ENCODE measurements around the gene ITPKC.

Gene ITPKC

DNA sequence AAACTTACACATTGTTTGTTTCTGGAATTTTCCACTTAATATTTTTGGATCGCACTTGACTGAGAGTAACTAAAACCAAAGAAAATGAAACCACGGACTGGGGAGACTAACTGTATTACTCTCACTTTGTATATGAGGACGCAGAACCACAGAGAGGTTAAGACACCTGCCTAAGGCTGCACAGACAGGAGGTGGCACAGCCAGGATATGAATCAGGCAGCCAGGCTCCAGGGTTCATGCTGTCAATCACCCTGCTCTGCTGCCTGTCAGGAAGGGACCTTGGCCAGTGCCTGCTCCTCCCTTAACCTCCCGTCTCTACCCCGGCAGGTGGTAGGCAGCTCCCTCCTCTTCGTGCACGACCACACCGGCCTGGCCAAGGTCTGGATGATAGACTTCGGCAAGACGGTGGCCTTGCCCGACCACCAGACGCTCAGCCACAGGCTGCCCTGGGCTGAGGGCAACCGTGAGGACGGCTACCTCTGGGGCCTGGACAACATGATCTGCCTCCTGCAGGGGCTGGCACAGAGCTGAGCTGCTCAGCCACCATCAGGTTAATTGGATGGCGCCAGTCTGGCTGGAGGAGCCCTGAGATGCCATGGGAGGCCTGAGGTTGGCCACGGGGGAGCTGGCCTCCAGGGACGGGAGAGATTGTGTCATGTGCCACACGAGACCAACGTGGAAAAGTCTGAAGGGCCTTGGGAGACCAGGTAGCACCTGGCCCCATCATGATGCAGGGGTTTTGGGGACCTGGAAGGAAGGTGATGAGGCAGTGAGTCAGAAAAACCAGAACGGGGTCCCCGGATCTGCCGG, 22.3 kb downstream of the ITPKC start:
- H3K4me3 ChIP-seq, result no peak overlapping the region
- peaks cover 62% of the 10 kb centered on the region for H3K36me3 ChIP-seq

DNA sequence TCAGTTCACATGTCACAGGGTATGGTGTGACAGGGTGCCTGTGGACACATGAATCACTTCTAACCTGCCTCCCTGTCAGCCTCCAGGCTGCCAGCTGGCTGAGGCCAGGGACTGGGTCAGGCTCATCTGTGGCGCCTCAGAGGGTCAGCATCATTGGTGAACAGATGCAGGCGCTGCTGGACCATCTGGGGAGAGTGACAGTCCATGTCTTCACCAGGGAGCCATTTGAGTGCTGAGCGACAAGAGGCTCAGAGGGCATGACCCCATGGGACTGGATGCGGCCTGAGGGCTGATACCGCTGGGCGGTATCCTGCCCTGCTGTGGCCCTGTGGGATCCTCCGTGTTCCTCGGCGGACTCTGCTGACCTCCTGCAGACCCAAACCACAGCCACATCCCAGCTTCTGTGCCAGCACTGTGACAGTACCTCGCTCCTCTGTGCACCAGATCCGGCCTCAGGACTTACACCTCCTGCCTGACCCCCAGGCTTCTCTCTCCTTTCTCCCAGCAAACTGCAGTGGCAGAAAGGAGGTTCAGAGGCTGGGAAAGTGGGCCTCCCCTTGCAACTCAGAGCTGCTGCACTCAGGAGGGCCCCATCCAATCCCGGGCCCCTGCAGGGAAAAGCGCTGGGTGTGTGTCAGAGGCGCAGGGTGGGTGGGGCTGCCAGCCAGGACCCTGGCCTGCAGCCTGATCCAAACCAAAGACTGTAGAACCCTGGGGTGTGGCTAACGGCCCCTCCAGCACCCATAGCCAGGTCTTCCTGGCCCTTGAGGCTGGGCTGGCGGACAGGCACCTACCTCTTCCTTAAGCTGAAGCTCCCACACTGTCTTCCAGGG, 23.2 kb downstream of the ITPKC start:
- H3K4me3 ChIP-seq, result no peak overlapping the region
- no peak for TF ChIP-seq Cebpa-rat (IDR thresholded peaks at IDR 0.05)
- peak overlapping the region; percentile 36 for H3K4me2 ChIP-seq
- 0 out of 2 replicates have a peak overlapping the region, but pooled peaks have one; percentile 26 for H3K27ac ChIP-seq
- peaks cover 17% of the 10 kb centered on the region for H3K4me1 ChIP-seq
- peak overlapping the region; percentile 45; the same call in 1 of the 2 replicates for H3K9ac ChIP-seq
- H3K27me3 ChIP-seq, result no peaks in the 10 kb centered on the region
- no peaks in the 10 kb centered on the region for H4K20me1 ChIP-seq
- no peaks in the 10 kb centered on the region for H3K9me3 ChIP-seq
- peaks cover 55% of the 10 kb centered on the region for H3K36me3 ChIP-seq

More for the DNA sequence above, 22.3 kb downstream of the ITPKC start:
- Histone ChIP-seq H3K9me3 (no peaks in the 10 kb centered on the region), H3K4me1 (peaks cover 17% of the 10 kb centered on the region), H3K27ac (0 out of 2 replicates have a peak overlapping the region, but pooled peaks have one; percentile 26), H4K20me1 (no peaks in the 10 kb centered on the region), H3K27me3 (no peaks in the 10 kb centered on the region), H3K9ac (0 out of 2 replicates have a peak overlapping the region, but pooled peaks have one; percentile 45), H3K4me2 (peak overlapping the region; percentile 36)
- no peak for TF ChIP-seq Cebpa-rat (IDR thresholded peaks at IDR 0.05)

DNA sequence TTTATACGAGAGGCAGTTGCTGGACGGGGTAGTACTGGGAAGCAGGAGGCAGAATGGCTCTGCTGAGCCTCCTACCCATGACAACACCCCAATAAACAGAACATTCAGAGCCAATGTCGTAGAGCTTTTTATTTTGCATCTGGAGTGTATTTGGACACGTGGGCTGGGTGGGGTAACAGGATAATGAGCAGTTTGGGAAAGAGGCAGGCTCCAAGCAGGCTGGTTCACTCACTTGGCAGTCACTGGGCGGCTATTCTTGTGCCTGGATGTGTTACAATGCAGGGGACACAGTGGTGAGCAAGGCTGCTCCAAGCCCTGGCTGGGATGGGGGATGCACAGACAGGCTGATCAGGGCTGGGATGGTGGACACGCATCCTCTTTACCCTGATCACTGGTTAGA, 23.8 kb downstream of the ITPKC start:
- no peak overlapping the region for H3K4me2 ChIP-seq
- no peaks in the 10 kb centered on the region for H4K20me1 ChIP-seq
- peaks cover 48% of the 10 kb centered on the region for H3K36me3 ChIP-seq
- H3K27ac ChIP-seq, result no peak overlapping the region
- no peak for TF ChIP-seq Cebpa-rat (IDR thresholded peaks at IDR 0.05)
- H3K4me3 ChIP-seq, result no peak overlapping the region
- H3K4me1 ChIP-seq, result peaks cover 17% of the 10 kb centered on the region
- no peak overlapping the region for H3K9ac ChIP-seq
- H3K9me3 ChIP-seq, result no peaks in the 10 kb centered on the region
- H3K27me3 ChIP-seq, result no peaks in the 10 kb centered on the region

DNA sequence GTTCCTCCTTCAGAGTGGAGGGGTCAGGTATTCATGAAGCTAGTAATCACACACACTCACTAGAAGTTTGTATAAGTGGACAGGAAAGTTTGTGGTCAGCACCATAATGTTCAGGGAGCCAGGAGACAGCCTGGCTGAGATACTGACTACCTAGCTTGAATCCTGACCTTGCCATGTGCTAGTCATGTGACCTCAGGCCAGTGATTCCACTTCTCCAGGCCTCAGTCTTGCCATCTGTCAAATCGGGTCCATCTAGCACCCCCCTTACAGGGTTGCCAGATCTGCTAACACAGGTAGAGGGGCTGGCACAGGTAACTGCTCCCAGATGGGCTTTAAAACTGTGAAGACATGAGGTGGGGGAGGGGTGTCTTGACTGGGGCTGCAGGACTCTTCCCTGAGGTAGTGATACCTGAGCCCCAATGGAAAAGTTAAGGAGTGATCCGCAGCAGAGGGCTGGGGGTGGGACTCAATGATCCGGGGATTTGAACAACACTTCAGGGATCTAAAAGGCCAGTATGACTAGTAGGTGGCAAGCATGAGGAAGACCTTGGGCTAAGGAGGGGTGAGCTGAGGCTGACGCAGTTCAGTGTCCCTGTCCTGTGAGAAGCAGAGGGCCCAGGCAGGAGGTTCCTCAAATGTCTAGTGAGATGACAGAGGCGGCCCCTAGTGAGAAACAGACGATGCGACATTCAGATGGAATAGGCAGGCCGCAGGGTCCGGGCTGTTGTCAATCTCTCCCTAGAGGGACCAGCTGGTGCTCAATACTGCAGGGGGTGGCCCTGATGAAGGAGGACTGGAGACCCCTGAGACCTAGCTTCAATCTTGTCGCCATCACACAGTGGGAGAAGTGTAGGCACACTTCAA, 24.8 kb downstream of the ITPKC start:
- Histone ChIP-seq H3K4me3 (no peak overlapping the region), H3K9me3 (no peaks in the 10 kb centered on the region), H3K4me2 (no peak overlapping the region), H3K27ac (no peak overlapping the region), H3K4me1 (peaks cover 17% of the 10 kb centered on the region), H3K36me3 (peaks cover 38% of the 10 kb centered on the region), H4K20me1 (no peaks in the 10 kb centered on the region), H3K27me3 (no peaks in the 10 kb centered on the region), H3K9ac (no peak overlapping the region)
- no peak for TF ChIP-seq Cebpa-rat (IDR thresholded peaks at IDR 0.05)

DNA sequence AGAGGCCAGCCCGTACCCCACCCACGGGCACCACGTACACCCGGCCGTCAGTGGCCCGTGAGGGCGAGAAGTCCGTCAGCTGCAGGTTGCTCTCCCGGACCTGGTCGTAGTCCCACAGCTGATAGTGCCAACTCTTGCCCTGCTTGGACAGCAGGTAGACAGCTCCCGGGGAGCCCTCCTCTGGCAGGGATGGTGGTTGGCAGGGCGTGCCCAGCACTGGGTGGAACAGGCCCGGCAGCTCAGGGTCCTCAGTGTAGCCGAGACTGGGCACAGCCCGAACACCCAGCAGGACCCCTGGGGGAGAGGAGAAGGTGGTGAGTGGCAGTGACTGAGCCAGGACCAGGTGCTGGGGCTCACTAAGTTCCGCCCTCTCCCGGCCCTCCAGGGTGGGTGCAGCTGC, 25.6 kb downstream of the ITPKC start:
- H3K27me3 ChIP-seq, result no peaks in the 10 kb centered on the region
- no peak overlapping the region for H3K4me3 ChIP-seq
- no peaks in the 10 kb centered on the region for H3K9me3 ChIP-seq
- H3K4me2 ChIP-seq, result no peak overlapping the region
- H3K4me1 ChIP-seq, result peaks cover 17% of the 10 kb centered on the region
- H3K36me3 ChIP-seq, result peaks cover 31% of the 10 kb centered on the region
- no peak for TF ChIP-seq Cebpa-rat (IDR thresholded peaks at IDR 0.05)
- H3K9ac ChIP-seq, result no peak overlapping the region
- H3K27ac ChIP-seq, result no peak overlapping the region
- H4K20me1 ChIP-seq, result no peaks in the 10 kb centered on the region

DNA sequence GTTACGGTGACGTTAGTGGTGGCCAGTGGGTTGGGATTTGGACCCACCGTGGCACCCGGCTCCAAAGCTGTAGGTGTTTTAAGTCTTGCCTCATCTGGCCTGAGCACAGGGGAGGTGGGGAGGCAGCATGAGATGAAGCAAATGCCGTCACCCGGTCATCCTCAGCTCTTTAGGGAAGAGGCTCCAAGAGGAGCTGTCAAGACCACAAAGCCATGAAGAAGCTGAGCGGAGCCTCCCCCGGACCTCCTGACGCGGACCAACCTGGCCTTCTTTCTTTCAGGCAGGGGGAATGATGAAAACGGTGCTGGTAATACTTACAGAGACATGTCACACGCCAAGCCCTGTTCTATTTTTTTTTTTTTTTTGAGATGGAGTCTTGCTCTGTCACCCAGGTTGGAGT, 26.0 kb downstream of the ITPKC start:
- Histone ChIP-seq H3K27me3 (no peaks in the 10 kb centered on the region), H3K4me2 (no peak overlapping the region), H3K4me3 (no peak overlapping the region), H4K20me1 (no peaks in the 10 kb centered on the region), H3K36me3 (peaks cover 27% of the 10 kb centered on the region; the same call in 1 of the 2 replicates), H3K4me1 (peaks cover 18% of the 10 kb centered on the region), H3K9me3 (no peaks in the 10 kb centered on the region), H3K27ac (no peak overlapping the region), H3K9ac (no peak overlapping the region)
- TF ChIP-seq Cebpa-rat (IDR thresholded peaks at IDR 0.05), result no peak

DNA sequence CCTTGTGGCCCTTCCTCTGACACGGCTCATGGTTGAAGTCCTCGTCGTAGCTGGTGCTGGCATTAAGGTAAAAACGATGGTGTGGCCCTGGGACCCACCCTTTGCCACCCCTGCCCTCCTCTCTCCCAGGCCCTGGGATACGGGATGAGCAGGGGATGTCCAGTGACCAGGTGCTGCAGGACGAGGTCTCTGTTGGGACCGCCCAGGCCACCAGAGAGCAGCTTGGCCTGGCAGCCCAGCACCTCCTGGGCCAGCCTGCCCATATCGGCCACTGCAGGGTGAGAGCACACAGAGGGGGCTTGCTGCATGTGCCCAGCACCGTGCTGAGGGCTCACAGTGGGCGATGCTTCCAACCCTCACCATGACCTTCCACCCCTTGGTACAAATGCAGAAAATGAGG, 27.0 kb downstream of the ITPKC start:
- H3K9ac ChIP-seq, result no peak overlapping the region

DNA sequence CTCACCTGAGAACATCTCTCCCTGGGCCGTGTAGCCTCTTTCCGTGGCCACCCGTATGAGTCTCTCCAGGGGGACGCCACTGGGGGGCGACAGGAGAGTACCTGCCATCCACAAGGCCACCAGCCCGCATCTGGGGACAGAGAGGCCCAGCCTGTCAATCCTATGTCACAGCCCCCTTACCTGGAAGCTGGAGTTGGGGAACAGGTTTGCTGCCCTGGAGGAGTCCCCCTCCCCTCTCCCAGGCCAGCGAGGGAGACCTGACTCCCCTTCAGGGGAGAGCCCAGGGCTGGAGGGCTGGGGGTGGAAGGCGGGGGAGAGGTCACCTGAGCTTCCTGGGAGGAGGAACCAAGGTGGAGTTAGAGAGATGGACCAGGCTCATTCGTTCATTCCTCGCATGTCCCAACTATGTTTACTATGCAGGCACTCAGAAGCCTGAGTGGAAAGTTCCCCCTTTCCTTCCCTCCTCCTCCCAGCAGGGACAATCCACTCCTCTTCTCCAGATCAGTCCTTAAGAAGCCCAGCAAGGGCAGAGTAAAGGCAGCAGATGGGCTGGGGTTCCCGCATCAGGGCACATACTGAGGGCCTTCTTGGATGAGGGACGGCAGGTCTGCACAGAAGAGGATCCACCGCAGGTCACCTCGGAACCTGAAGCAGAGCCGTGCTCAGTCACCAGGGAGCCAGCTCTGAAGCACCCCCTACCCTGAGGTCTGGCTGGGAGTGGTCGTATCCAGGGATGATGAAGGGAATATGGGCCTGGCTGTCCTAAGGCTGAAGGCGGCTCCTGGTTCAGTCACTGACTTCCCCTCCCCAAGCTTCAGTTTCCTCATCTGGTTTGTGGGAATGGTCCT, 27.9 kb downstream of the ITPKC start:
- H3K36me3 ChIP-seq, result peaks cover 12% of the 10 kb centered on the region; the same call in 1 of the 2 replicates
- H3K27ac ChIP-seq, result 0 out of 2 replicates have a peak overlapping the region, but pooled peaks have one; percentile 6
- no peak overlapping the region for H3K9ac ChIP-seq
- H3K27me3 ChIP-seq, result no peaks in the 10 kb centered on the region
- no peak overlapping the region for H3K4me2 ChIP-seq
- H3K4me1 ChIP-seq, result peaks cover 28% of the 10 kb centered on the region
- no peak overlapping the region for H3K4me3 ChIP-seq
- H4K20me1 ChIP-seq, result no peaks in the 10 kb centered on the region
- no peak for TF ChIP-seq Cebpa-rat (IDR thresholded peaks at IDR 0.05)
- H3K9me3 ChIP-seq, result no peaks in the 10 kb centered on the region

More for the DNA sequence above, 27.0 kb downstream of the ITPKC start:
- no peak overlapping the region for H3K4me3 ChIP-seq
- H3K27me3 ChIP-seq, result no peaks in the 10 kb centered on the region
- peaks cover 28% of the 10 kb centered on the region for H3K4me1 ChIP-seq
- no peaks in the 10 kb centered on the region for H4K20me1 ChIP-seq
- H3K9me3 ChIP-seq, result no peaks in the 10 kb centered on the region
- H3K4me2 ChIP-seq, result no peak overlapping the region
- H3K36me3 ChIP-seq, result peaks cover 21% of the 10 kb centered on the region; the same call in 1 of the 2 replicates
- no peak for TF ChIP-seq Cebpa-rat (IDR thresholded peaks at IDR 0.05)
- H3K27ac ChIP-seq, result no peak overlapping the region

Measured in BLaER1 (cell line).